Left ventricle myocardium inferior (tissue), 1 donor: ENCODE data around the gene ATP6V0A1. TPM values are rescaled to one million over a fixed set of nuclear protein-coding genes. Genes with fewer than 3 reads are reported as not detected.
A peak's percentile ranks its signal among the peaks of the same experiment; 100 is the strongest.

ENCODE experiments used
- DNase-seq: peaks from one replicate; pipeline ENCODE4 v3.0.0-alpha.2; 2020
- H3K27ac ChIP-seq: fragments of 200-600 bp; replicated peaks from 2 replicates; pipeline ENCODE4 v1.8.0; 2021
- H3K27me3 ChIP-seq: fragments of 200-600 bp; 2 replicates; pipeline ENCODE4 v1.8.0; 2021; ENCODE audit warnings: low read depth
- H3K36me3 ChIP-seq: fragments of 200-600 bp; 2 replicates; pipeline ENCODE4 v1.8.0; 2021
- H3K4me1 ChIP-seq: fragments of 200-600 bp; 2 replicates; pipeline ENCODE4 v1.8.0; 2021
- H3K4me3 ChIP-seq: fragments of 200-600 bp; 2 replicates; pipeline ENCODE4 v1.8.0; 2021; ENCODE audit warnings: mild to moderate bottlenecking, moderate library complexity
- H3K9me3 ChIP-seq: fragments of 200-600 bp; replicated peaks from 2 replicates; pipeline ENCODE4 v1.8.0; 2021
- intact Hi-C: fragments of 100-400 bp; cut with micrococcal nuclease; formaldehyde crosslinking; loops from one replicate; pipeline ENCODE4 v1.11.0; 2022
- total RNA-seq: library from RNA; stranded (reverse); fragmentation: NEBNext Ultra II Directional; extraction: Animal tissue kit (Norgen Biotek cat#: 25700); gene quantifications from one replicate; pipeline ENCODE4 v1.2.1, GENCODE V29; 2021
- TF ChIP-seq, protein P1 (sequence below): fragments of 200-600 bp; IDR thresholded peaks from 2 replicates; pipeline ENCODE4 v1.8.0; 2021; ENCODE audit warnings: antibody characterized with exemption, mild to moderate bottlenecking, borderline replicate concordance
- donor health status: DM: no; HTN: yes; CAD: no; lungs with severe emphysema.

Gene ATP6V0A1
- total RNA-seq, 1 donor from 2014 or later = 25.6 TPM

DNA sequence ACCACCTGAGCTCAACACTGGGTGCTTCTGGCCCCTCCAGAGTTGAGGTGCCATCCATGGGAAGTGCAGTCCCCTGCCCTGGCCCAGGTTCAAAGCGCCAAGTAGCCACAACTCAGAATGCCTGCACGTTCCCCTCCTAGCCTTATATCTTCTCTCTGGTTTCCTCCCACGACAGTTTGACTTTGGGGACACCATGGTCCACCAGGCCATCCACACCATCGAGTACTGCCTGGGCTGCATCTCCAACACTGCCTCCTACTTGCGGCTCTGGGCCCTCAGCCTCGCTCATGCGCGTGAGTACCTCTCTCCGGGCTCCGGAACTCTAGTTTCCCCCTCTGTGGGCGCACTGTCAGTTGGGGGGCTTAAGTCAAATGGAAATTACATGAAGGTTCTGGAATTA is 55.0 kb downstream of the ATP6V0A1 start:
- TF ChIP-seq, protein P1, sequence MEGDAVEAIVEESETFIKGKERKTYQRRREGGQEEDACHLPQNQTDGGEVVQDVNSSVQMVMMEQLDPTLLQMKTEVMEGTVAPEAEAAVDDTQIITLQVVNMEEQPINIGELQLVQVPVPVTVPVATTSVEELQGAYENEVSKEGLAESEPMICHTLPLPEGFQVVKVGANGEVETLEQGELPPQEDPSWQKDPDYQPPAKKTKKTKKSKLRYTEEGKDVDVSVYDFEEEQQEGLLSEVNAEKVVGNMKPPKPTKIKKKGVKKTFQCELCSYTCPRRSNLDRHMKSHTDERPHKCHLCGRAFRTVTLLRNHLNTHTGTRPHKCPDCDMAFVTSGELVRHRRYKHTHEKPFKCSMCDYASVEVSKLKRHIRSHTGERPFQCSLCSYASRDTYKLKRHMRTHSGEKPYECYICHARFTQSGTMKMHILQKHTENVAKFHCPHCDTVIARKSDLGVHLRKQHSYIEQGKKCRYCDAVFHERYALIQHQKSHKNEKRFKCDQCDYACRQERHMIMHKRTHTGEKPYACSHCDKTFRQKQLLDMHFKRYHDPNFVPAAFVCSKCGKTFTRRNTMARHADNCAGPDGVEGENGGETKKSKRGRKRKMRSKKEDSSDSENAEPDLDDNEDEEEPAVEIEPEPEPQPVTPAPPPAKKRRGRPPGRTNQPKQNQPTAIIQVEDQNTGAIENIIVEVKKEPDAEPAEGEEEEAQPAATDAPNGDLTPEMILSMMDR = no peak
- no peak for DNase-seq
- Histone ChIP-seq H3K27ac (peak overlapping the region; percentile 79), H3K4me1 (peaks cover 53% of the 10 kb centered on the region), H3K27me3 (no peaks in the 10 kb centered on the region), H3K4me3 (no peak overlapping the region), H3K36me3 (peaks cover 46% of the 10 kb centered on the region), H3K9me3 (no peaks in the 10 kb centered on the region)
- intact Hi-C loops = no loop called here

DNA sequence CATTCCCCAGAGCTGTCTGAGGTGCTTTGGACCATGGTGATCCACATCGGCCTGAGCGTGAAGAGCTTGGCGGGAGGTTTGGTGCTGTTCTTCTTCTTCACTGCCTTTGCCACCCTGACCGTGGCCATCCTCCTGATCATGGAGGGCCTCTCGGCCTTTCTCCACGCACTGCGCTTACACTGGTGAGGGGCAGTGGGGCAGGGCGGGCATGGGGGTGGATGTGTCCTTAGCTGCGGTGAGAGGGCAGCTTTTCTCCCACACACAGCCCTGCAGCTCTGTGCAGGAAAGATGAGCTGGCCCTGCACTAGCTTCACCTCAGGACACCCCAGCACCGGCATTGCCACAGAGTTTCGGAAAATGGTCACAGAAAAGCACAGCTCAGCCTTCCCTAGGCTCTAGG is 55.6 kb downstream of the ATP6V0A1 start:
- Histone ChIP-seq H3K27ac (peak overlapping the region; percentile 79), H3K4me1 (peaks cover 59% of the 10 kb centered on the region), H3K27me3 (no peaks in the 10 kb centered on the region), H3K4me3 (no peak overlapping the region), H3K36me3 (peaks cover 40% of the 10 kb centered on the region), H3K9me3 (no peaks in the 10 kb centered on the region)
- intact Hi-C loops = no loop called here
- no peak for DNase-seq
- TF ChIP-seq, protein P1 = no peak

GRCh38 chr17:42514867-42515266 is 56.2 kb downstream of the ATP6V0A1 start:
- DNase-seq = no peak
- Histone ChIP-seq H3K27me3 (no peaks in the 10 kb centered on the region), H3K4me1 (peaks cover 65% of the 10 kb centered on the region), H3K9me3 (no peaks in the 10 kb centered on the region), H3K36me3 (peaks cover 36% of the 10 kb centered on the region), H3K4me3 (no peak overlapping the region), H3K27ac (peak overlapping the region; percentile 79)
- intact Hi-C loops = loop anchor here (5.0 kb wide), 1 partner anchor 88 kb away; no protein-coding TSS in a partner anchor
- TF ChIP-seq, protein P1 = no peak

GRCh38 chr17:42517516-42517915 is 58.8 kb downstream of the ATP6V0A1 start:
- intact Hi-C loops = loop anchor here (5.0 kb wide), 1 partner anchor 90 kb away; no protein-coding TSS in a partner anchor
- TF ChIP-seq, protein P1 = peak; percentile 93
- H3K27ac ChIP-seq = peak overlapping the region; percentile 98
- H3K4me3 ChIP-seq = no peak overlapping the region
- H3K9me3 ChIP-seq = no peaks in the 10 kb centered on the region
- DNase-seq = peak; percentile 89
- peaks cover 86% of the 10 kb centered on the region for H3K4me1 ChIP-seq
- peaks cover 27% of the 10 kb centered on the region for H3K36me3 ChIP-seq
- H3K27me3 ChIP-seq = no peaks in the 10 kb centered on the region

GRCh38 chr17:42518046-42518754 is 59.5 kb downstream of the ATP6V0A1 start:
- Histone ChIP-seq H3K36me3 (peaks cover 33% of the 10 kb centered on the region), H3K4me1 (peaks cover 86% of the 10 kb centered on the region), H3K27me3 (no peaks in the 10 kb centered on the region), H3K27ac (peak overlapping the region; percentile 98), H3K9me3 (no peaks in the 10 kb centered on the region), H3K4me3 (no peak overlapping the region)
- DNase-seq = peak; percentile 70
- TF ChIP-seq, protein P1 = no peak
- intact Hi-C loops = loop anchor here (5.0 kb wide), 1 partner anchor 91 kb away; no protein-coding TSS in a partner anchor
